Measurements from ENCODE around the gene DUSP3.

The DUSP3 gene

GRCh38 chr17:43767053-43767712 lies 11.6 kb downstream of the DUSP3 start:
- Histone ChIP-seq H4K20me1 (ENCODE audit: insufficient read depth, low read length) (no peaks in the 10 kb centered on the region), H3K9me3 (ENCODE audit: insufficient read depth, low read length) (no peaks in the 10 kb centered on the region), H3K27me3 (ENCODE audit: low read depth, low read length) (no peaks in the 10 kb centered on the region), H3K4me1 (ENCODE audit: low read length) (peaks cover 18% of the 10 kb centered on the region), H3K4me3 (ENCODE audit: low read length) (no peak overlapping the region), H3K4me2 (ENCODE audit: low read length) (no peak overlapping the region), H3K9ac (ENCODE audit: low read length) (no peak overlapping the region), H2AFZ (ENCODE audit: low read depth, low read length) (no peak overlapping the region), H3K79me2 (ENCODE audit: low read length) (no peaks in the 10 kb centered on the region), H3K27ac (ENCODE audit: low read length) (no peak overlapping the region), H3K36me3 (replicated peaks; ENCODE audit: low read depth, low read length) (peaks cover 7% of the 10 kb centered on the region)
- TF ChIP-seq, protein P1, sequence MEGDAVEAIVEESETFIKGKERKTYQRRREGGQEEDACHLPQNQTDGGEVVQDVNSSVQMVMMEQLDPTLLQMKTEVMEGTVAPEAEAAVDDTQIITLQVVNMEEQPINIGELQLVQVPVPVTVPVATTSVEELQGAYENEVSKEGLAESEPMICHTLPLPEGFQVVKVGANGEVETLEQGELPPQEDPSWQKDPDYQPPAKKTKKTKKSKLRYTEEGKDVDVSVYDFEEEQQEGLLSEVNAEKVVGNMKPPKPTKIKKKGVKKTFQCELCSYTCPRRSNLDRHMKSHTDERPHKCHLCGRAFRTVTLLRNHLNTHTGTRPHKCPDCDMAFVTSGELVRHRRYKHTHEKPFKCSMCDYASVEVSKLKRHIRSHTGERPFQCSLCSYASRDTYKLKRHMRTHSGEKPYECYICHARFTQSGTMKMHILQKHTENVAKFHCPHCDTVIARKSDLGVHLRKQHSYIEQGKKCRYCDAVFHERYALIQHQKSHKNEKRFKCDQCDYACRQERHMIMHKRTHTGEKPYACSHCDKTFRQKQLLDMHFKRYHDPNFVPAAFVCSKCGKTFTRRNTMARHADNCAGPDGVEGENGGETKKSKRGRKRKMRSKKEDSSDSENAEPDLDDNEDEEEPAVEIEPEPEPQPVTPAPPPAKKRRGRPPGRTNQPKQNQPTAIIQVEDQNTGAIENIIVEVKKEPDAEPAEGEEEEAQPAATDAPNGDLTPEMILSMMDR (IDR thresholded peaks at IDR 0.05; ENCODE audit: low read depth, low read length), result no peak
- TF ChIP-seq EZH2phosphoT487 (IDR thresholded peaks at IDR 0.05; ENCODE audit: low read depth), result no peak

DNA sequence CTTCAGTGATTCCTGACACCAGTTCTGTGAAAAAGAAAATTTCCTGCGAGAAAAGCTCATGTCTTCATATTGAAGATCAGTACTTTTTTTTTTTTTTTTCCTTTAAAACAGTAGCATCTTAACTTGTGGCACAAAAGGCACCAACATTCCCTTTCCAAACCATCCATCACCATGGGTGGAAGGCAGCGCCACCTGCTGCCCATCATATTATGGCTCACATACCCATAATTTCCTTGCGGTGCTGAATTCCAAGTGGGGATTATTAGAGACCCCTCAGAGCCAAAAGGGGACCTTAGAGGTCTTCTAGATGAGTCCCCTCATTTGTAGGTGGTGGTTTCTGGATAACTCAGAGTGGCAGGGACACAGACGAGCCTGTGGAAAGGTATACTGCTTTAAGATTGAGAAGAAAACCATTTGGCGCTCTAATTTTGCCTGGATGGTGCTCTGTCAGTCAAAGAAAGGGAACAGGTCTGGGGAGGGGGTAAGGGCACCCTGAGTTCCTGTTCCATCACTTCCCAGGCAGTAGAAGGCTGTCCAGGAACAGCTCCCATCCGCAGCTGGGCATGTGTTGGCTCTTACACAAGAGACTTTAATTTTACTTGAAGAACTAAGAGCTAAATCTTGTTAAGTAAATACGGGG lies 12.2 kb downstream of the DUSP3 start:
- H3K27me3 ChIP-seq (ENCODE audit: low read depth, low read length), result no peaks in the 10 kb centered on the region
- H3K27ac ChIP-seq (ENCODE audit: low read length), result no peak overlapping the region
- TF ChIP-seq, protein P1 (IDR thresholded peaks at IDR 0.05; ENCODE audit: low read depth, low read length), result peak; percentile 80
- no peak for TF ChIP-seq EZH2phosphoT487 (IDR thresholded peaks at IDR 0.05; ENCODE audit: low read depth)
- no peaks in the 10 kb centered on the region for H3K9me3 ChIP-seq (ENCODE audit: insufficient read depth, low read length)
- no peaks in the 10 kb centered on the region for H3K79me2 ChIP-seq (ENCODE audit: low read length)
- no peak overlapping the region for H3K9ac ChIP-seq (ENCODE audit: low read length)
- H3K36me3 ChIP-seq (replicated peaks; ENCODE audit: low read depth, low read length), result peaks cover 5% of the 10 kb centered on the region
- H3K4me1 ChIP-seq (ENCODE audit: low read length), result peaks cover 18% of the 10 kb centered on the region
- H3K4me2 ChIP-seq (ENCODE audit: low read length), result no peak overlapping the region
- H2AFZ ChIP-seq (ENCODE audit: low read depth, low read length), result no peak overlapping the region
- H4K20me1 ChIP-seq (ENCODE audit: insufficient read depth, low read length), result no peaks in the 10 kb centered on the region
- H3K4me3 ChIP-seq (ENCODE audit: low read length), result no peak overlapping the region

DNA sequence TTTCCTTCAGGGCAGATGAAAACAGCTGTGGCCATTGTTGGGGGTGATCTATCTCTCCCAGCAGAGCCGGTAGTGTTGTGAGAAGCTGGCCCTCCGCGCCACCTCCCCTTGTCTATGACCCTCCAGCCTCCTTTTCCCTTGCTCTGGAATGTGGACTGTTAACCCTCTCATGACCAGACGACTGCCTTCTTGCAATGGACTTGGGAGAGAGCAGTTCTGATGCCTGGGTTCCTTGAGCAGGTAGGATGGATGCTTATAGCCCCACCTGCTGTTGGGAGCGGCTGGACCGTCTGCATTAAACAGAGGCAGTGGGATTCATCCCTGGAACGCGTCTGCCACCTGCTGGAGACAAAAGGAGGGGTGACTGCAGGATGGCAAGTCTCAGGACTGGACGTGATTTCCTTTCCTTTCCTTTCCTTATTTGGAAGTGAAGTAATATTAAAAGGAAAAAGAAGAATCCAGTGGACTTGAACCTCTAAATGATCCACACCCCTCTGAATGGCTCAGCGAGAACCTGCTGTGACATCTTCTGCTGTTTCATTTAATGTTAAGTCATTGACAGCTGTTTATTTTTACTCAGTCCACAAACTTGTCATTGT lies 18.4 kb downstream of the DUSP3 start:
- Histone ChIP-seq H3K79me2 (ENCODE audit: low read length) (no peaks in the 10 kb centered on the region), H3K27me3 (ENCODE audit: low read depth, low read length) (no peaks in the 10 kb centered on the region; the same call in 1 of the 2 replicates), H2AFZ (ENCODE audit: low read depth, low read length) (peak overlapping the region; percentile 75; the same call in 1 of the 2 replicates), H3K4me2 (ENCODE audit: low read length) (peak overlapping the region; percentile 51), H3K4me3 (ENCODE audit: low read length) (0 out of 2 replicates have a peak overlapping the region, but pooled peaks have one; percentile 25), H3K4me1 (ENCODE audit: low read length) (peaks cover 2% of the 10 kb centered on the region; the same call in 1 of the 2 replicates), H3K9ac (ENCODE audit: low read length) (no peak overlapping the region), H3K36me3 (replicated peaks; ENCODE audit: low read depth, low read length) (no peaks in the 10 kb centered on the region), H3K9me3 (ENCODE audit: insufficient read depth, low read length) (no peaks in the 10 kb centered on the region), H3K27ac (ENCODE audit: low read length) (no peak overlapping the region), H4K20me1 (ENCODE audit: insufficient read depth, low read length) (no peaks in the 10 kb centered on the region)
- TF ChIP-seq, protein P1 (IDR thresholded peaks at IDR 0.05; ENCODE audit: low read depth, low read length), result peak; percentile 100
- TF ChIP-seq EZH2phosphoT487 (IDR thresholded peaks at IDR 0.05; ENCODE audit: low read depth), result no peak

DNA sequence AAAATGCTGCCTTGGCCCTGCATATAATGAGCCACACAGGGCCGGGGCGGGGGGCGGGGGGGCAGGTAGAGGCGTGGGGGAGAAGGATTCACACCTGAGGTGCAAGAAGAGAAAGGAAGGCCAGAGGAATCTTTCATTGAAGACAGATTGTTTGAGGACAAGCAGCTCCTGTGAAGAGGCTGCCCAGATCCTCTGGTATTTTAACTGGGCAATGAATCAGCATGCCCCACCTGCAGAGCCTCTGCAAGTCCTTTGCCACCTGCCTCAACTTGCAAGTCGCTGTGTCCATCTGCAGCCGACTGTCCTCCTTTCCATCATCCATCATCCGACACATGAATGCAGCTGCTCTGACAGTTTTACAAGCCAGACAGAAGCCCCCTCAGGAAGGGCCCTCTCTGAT lies 18.9 kb downstream of the DUSP3 start:
- H3K27ac ChIP-seq (ENCODE audit: low read length), result no peak overlapping the region
- no peak overlapping the region for H3K9ac ChIP-seq (ENCODE audit: low read length)

More for the DNA sequence above, 18.9 kb downstream of the DUSP3 start:
- H3K79me2 ChIP-seq (ENCODE audit: low read length), result no peaks in the 10 kb centered on the region
- no peaks in the 10 kb centered on the region for H3K36me3 ChIP-seq (replicated peaks; ENCODE audit: low read depth, low read length)
- H3K4me3 ChIP-seq (ENCODE audit: low read length), result no peak overlapping the region
- H4K20me1 ChIP-seq (ENCODE audit: insufficient read depth, low read length), result no peaks in the 10 kb centered on the region
- H2AFZ ChIP-seq (ENCODE audit: low read depth, low read length), result no peak overlapping the region
- no peaks in the 10 kb centered on the region for H3K9me3 ChIP-seq (ENCODE audit: insufficient read depth, low read length)
- no peaks in the 10 kb centered on the region; the same call in 1 of the 2 replicates for H3K27me3 ChIP-seq (ENCODE audit: low read depth, low read length)
- no peak overlapping the region for H3K4me2 ChIP-seq (ENCODE audit: low read length)
- H3K4me1 ChIP-seq (ENCODE audit: low read length), result peaks cover 2% of the 10 kb centered on the region; the same call in 1 of the 2 replicates
- TF ChIP-seq EZH2phosphoT487 (IDR thresholded peaks at IDR 0.05; ENCODE audit: low read depth), result no peak
- TF ChIP-seq, protein P1 (IDR thresholded peaks at IDR 0.05; ENCODE audit: low read depth, low read length), result no peak
